ENCODE data around the gene PBX2. TPM values are rescaled to one million over a fixed set of nuclear protein-coding genes. Genes with fewer than 3 reads are reported as not detected.
A peak's percentile ranks its signal among the peaks of the same experiment; 100 is the strongest.

Gene PBX2
- total and polyA plus RNA-seq, 10 of the 15 experiments (the other 5 are each of a cell fraction or from before 2014, with no cell fraction given) = 0.84 to 66.5 (median 20.6) TPM

- TF ChIP-seq, protein P1, sequence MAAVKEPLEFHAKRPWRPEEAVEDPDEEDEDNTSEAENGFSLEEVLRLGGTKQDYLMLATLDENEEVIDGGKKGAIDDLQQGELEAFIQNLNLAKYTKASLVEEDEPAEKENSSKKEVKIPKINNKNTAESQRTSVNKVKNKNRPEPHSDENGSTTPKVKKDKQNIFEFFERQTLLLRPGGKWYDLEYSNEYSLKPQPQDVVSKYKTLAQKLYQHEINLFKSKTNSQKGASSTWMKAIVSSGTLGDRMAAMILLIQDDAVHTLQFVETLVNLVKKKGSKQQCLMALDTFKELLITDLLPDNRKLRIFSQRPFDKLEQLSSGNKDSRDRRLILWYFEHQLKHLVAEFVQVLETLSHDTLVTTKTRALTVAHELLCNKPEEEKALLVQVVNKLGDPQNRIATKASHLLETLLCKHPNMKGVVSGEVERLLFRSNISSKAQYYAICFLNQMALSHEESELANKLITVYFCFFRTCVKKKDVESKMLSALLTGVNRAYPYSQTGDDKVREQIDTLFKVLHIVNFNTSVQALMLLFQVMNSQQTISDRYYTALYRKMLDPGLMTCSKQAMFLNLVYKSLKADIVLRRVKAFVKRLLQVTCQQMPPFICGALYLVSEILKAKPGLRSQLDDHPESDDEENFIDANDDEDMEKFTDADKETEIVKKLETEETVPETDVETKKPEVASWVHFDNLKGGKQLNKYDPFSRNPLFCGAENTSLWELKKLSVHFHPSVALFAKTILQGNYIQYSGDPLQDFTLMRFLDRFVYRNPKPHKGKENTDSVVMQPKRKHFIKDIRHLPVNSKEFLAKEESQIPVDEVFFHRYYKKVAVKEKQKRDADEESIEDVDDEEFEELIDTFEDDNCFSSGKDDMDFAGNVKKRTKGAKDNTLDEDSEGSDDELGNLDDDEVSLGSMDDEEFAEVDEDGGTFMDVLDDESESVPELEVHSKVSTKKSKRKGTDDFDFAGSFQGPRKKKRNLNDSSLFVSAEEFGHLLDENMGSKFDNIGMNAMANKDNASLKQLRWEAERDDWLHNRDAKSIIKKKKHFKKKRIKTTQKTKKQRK (IDR thresholded peaks at IDR 0.05; ENCODE audit: low read depth, low read length) = no peak
- TF ChIP-seq, protein P2, sequence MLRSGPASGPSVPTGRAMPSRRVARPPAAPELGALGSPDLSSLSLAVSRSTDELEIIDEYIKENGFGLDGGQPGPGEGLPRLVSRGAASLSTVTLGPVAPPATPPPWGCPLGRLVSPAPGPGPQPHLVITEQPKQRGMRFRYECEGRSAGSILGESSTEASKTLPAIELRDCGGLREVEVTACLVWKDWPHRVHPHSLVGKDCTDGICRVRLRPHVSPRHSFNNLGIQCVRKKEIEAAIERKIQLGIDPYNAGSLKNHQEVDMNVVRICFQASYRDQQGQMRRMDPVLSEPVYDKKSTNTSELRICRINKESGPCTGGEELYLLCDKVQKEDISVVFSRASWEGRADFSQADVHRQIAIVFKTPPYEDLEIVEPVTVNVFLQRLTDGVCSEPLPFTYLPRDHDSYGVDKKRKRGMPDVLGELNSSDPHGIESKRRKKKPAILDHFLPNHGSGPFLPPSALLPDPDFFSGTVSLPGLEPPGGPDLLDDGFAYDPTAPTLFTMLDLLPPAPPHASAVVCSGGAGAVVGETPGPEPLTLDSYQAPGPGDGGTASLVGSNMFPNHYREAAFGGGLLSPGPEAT (IDR thresholded peaks at IDR 0.05; ENCODE audit: low read depth) = 0 out of 2 replicates have a peak, but pooled peaks have one; percentile 9
- TF ChIP-seq BMI1 (IDR thresholded peaks at IDR 0.05; ENCODE audit: borderline replicate concordance) (no peak), POLR2AphosphoS2 (IDR thresholded peaks at IDR 0.05; ENCODE audit: low read depth, low read length) (no peak), MTA3 (IDR thresholded peaks at IDR 0.05; ENCODE audit: borderline replicate concordance, low read length) (no peak), CBX5 (IDR thresholded peaks at IDR 0.05; ENCODE audit: low read depth) (no peak), RELA (IDR thresholded peaks at IDR 0.05; ENCODE audit: borderline replicate concordance, partially characterized antibody) (no peak), ZBED1 (IDR thresholded peaks at IDR 0.05; ENCODE audit: borderline replicate concordance) (no peak), NFIC (IDR thresholded peaks at IDR 0.05; ENCODE audit: low read depth, low read length) (no peak), ZNF207 (IDR thresholded peaks at IDR 0.05; ENCODE audit: borderline replicate concordance) (no peak), YBX1 (IDR thresholded peaks at IDR 0.05) (no peak), LARP7 (IDR thresholded peaks at IDR 0.05) (no peak)
- TF ChIP-seq, protein P3, sequence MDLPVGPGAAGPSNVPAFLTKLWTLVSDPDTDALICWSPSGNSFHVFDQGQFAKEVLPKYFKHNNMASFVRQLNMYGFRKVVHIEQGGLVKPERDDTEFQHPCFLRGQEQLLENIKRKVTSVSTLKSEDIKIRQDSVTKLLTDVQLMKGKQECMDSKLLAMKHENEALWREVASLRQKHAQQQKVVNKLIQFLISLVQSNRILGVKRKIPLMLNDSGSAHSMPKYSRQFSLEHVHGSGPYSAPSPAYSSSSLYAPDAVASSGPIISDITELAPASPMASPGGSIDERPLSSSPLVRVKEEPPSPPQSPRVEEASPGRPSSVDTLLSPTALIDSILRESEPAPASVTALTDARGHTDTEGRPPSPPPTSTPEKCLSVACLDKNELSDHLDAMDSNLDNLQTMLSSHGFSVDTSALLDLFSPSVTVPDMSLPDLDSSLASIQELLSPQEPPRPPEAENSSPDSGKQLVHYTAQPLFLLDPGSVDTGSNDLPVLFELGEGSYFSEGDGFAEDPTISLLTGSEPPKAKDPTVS (IDR thresholded peaks at IDR 0.05; ENCODE audit: low read depth, low read length) = no peak
- TF ChIP-seq, protein P4, sequence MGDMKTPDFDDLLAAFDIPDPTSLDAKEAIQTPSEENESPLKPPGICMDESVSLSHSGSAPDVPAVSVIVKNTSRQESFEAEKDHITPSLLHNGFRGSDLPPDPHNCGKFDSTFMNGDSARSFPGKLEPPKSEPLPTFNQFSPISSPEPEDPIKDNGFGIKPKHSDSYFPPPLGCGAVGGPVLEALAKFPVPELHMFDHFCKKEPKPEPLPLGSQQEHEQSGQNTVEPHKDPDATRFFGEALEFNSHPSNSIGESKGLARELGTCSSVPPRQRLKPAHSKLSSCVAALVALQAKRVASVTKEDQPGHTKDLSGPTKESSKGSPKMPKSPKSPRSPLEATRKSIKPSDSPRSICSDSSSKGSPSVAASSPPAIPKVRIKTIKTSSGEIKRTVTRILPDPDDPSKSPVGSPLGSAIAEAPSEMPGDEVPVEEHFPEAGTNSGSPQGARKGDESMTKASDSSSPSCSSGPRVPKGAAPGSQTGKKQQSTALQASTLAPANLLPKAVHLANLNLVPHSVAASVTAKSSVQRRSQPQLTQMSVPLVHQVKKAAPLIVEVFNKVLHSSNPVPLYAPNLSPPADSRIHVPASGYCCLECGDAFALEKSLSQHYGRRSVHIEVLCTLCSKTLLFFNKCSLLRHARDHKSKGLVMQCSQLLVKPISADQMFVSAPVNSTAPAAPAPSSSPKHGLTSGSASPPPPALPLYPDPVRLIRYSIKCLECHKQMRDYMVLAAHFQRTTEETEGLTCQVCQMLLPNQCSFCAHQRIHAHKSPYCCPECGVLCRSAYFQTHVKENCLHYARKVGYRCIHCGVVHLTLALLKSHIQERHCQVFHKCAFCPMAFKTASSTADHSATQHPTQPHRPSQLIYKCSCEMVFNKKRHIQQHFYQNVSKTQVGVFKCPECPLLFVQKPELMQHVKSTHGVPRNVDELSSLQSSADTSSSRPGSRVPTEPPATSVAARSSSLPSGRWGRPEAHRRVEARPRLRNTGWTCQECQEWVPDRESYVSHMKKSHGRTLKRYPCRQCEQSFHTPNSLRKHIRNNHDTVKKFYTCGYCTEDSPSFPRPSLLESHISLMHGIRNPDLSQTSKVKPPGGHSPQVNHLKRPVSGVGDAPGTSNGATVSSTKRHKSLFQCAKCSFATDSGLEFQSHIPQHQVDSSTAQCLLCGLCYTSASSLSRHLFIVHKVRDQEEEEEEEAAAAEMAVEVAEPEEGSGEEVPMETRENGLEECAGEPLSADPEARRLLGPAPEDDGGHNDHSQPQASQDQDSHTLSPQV (IDR thresholded peaks at IDR 0.05) = no peak
- TF ChIP-seq, protein P5, sequence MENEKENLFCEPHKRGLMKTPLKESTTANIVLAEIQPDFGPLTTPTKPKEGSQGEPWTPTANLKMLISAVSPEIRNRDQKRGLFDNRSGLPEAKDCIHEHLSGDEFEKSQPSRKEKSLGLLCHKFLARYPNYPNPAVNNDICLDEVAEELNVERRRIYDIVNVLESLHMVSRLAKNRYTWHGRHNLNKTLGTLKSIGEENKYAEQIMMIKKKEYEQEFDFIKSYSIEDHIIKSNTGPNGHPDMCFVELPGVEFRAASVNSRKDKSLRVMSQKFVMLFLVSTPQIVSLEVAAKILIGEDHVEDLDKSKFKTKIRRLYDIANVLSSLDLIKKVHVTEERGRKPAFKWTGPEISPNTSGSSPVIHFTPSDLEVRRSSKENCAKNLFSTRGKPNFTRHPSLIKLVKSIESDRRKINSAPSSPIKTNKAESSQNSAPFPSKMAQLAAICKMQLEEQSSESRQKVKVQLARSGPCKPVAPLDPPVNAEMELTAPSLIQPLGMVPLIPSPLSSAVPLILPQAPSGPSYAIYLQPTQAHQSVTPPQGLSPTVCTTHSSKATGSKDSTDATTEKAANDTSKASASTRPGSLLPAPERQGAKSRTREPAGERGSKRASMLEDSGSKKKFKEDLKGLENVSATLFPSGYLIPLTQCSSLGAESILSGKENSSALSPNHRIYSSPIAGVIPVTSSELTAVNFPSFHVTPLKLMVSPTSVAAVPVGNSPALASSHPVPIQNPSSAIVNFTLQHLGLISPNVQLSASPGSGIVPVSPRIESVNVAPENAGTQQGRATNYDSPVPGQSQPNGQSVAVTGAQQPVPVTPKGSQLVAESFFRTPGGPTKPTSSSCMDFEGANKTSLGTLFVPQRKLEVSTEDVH (IDR thresholded peaks at IDR 0.05; ENCODE audit: low read depth, partially characterized antibody) = no peak
These were observed 36.2 kb downstream of the PBX2 start, which contains the start of gene PPT2 (continued) for GRCh38 chr6:32153564-32154513.
